Immature natural killer cell (primary cell): ENCODE results near the gene TMEFF1. TPM values are rescaled to one million over a fixed set of nuclear protein-coding genes. Genes with fewer than 3 reads are reported as not detected.
"Not testable (repeated sequence)": the region's sequence is repeated elsewhere in the genome, so short reads cannot be mapped to it uniquely, and the experiment has no call there.

ENCODE experiments used
- DNase-seq, 3 donors: peaks; one replicate each; pipeline ENCODE4 v3.0.0; 2022; ENCODE audit warnings: mixed read lengths in 1 of 3
- H3K27ac Mint-ChIP-seq, 6 donors: one replicate each; pipeline ENCODE4 v1.8.0; 2020; ENCODE audit warnings: mixed read lengths in 6 of 6, mild to moderate bottlenecking in 5 of 6, inconsistent platforms in 4 of 6, moderate library complexity in 3 of 6
- H3K27me3 Mint-ChIP-seq, 3 donors: one replicate each; pipeline ENCODE4 v1.8.0; 2020 to 2021; ENCODE audit warnings: low read depth in 3 of 3, mild to moderate bottlenecking in 3 of 3, mixed read lengths in 3 of 3, moderate library complexity in 3 of 3, inconsistent platforms in 1 of 3
- H3K36me3 Mint-ChIP-seq, 3 donors: one replicate each; pipeline ENCODE4 v1.8.0; 2020; ENCODE audit warnings: mixed read lengths in 3 of 3, inconsistent platforms in 2 of 3, mild to moderate bottlenecking in 2 of 3
- H3K4me1 Mint-ChIP-seq, 2 donors: one replicate each; pipeline ENCODE4 v1.8.0; 2020; ENCODE audit warnings: inconsistent platforms in 2 of 2, mild to moderate bottlenecking in 2 of 2, mixed read lengths in 2 of 2, moderate library complexity in 1 of 2
- H3K4me3 Mint-ChIP-seq, 5 donors: one replicate each; pipeline ENCODE4 v1.8.0; 2020; ENCODE audit warnings: mild to moderate bottlenecking in 5 of 5, mixed read lengths in 5 of 5, inconsistent platforms in 3 of 5, moderate library complexity in 3 of 5
- H3K9me3 Mint-ChIP-seq, 6 donors: one replicate each; pipeline ENCODE4 v1.8.0; 2020; ENCODE audit warnings: mild to moderate bottlenecking in 6 of 6, mixed read lengths in 6 of 6, inconsistent platforms in 4 of 6, moderate library complexity in 3 of 6
- polyA plus RNA-seq, 3 donors: library from polyadenylated mRNA; unstranded; fragments of 300-500 nt; fragmentation: Illumina TruSeq; gene quantifications; one replicate each; pipeline ENCODE4 v1.2.3, GENCODE V29; 2021

The TMEFF1 gene
- polyA plus RNA-seq, 3 donors from 2014 or later: not detected

- Mint-ChIP-seq H3K9me3 (no peaks in the 10 kb centered on the region), H3K36me3 (peaks cover 4 to 9% (median 6%) of the 10 kb centered on the region in 3 donors), H3K4me1 (peaks cover 10 to 18% of the 10 kb centered on the region in 2 donors), H3K27ac (no peak overlapping the region), H3K4me3 (no peak overlapping the region), H3K27me3 (no peaks in the 10 kb centered on the region)
- no peak for DNase-seq
These were observed 32.9 kb upstream of the TMEFF1 start for GRCh38 chr9:100440071-100440470.

- DNase-seq, H3K36me3 Mint-ChIP-seq, H3K27me3 Mint-ChIP-seq, H3K27ac Mint-ChIP-seq, H3K9me3 Mint-ChIP-seq, H3K4me3 Mint-ChIP-seq: not testable (repeated sequence)
- peaks cover 11 to 22% of the 10 kb centered on the region in 2 donors for H3K4me1 Mint-ChIP-seq
These were observed 32.5 kb upstream of the TMEFF1 start for GRCh38 chr9:100440487-100440886.

GRCh38 chr9:100441911-100442361, 31.0 kb upstream of the TMEFF1 start:
- no peak for DNase-seq
- Mint-ChIP-seq H3K36me3 (peaks cover 4 to 9% (median 6%) of the 10 kb centered on the region in 3 donors), H3K4me3 (no peak overlapping the region), H3K27ac (no peak overlapping the region), H3K4me1 (peaks cover 12 to 32% of the 10 kb centered on the region in 2 donors), H3K9me3 (no peaks in the 10 kb centered on the region), H3K27me3 (no peaks in the 10 kb centered on the region)

- Mint-ChIP-seq H3K4me1 (peaks cover 12 to 32% of the 10 kb centered on the region in 2 donors), H3K27me3 (no peaks in the 10 kb centered on the region), H3K9me3 (no peaks in the 10 kb centered on the region), H3K36me3 (peaks cover 4 to 14% (median 6%) of the 10 kb centered on the region in 3 donors), H3K27ac (peak overlapping the region in 1 of 6 donors; percentile 22), H3K4me3 (peak overlapping the region in 1 of 5 donors; percentile 14)
- no peak for DNase-seq
These were observed 28.9 kb upstream of the TMEFF1 start for GRCh38 chr9:100443781-100444768.

- peak overlapping the region in 1 of 5 donors; percentile 9 for H3K4me3 Mint-ChIP-seq
- no peaks in the 10 kb centered on the region for H3K9me3 Mint-ChIP-seq
- peak overlapping the region in 1 of 6 donors; percentile 42 for H3K27ac Mint-ChIP-seq
- peaks cover 14 to 32% of the 10 kb centered on the region in 2 donors for H3K4me1 Mint-ChIP-seq
- peaks cover 4 to 14% (median 6%) of the 10 kb centered on the region in 3 donors for H3K36me3 Mint-ChIP-seq
- DNase-seq: peak in 1 of 3 donors; percentile 5
- no peaks in the 10 kb centered on the region for H3K27me3 Mint-ChIP-seq
These were observed 27.6 kb upstream of the TMEFF1 start for GRCh38 chr9:100445161-100445902.

DNA sequence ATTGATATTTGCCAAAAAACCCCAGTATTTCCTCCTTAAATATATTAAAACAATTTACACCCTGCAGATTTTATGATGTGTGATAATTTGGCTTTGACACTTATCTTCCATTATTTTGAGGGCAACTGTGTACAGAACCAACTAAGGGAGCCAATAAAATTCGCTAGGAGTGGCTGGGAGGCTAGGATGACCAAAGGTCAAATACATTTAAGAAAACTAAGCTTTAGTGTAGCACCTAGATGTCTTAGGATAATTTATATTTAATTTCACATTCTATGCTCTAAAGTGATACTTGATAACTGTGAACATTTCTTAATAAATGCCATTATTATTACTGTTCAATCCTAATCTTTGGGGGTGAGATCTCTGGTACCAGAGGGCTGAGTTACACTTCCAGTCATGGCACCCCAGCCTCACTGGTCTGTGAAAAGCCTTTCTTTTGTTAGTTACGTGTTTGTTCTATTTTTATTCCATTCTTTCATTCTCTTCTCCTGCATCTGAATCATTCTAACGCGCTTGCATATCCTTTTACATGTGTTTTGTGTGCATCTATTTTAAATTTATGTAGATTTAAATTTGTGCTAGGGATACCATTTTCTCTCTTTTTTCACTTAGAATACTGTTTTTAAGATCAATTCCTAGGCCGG, 26.9 kb upstream of the TMEFF1 start:
- H3K36me3 Mint-ChIP-seq: peaks cover 7 to 21% (median 13%) of the 10 kb centered on the region in 3 donors
- H3K27me3 Mint-ChIP-seq: no peaks in the 10 kb centered on the region
- H3K4me3 Mint-ChIP-seq: no peak overlapping the region
- no peaks in the 10 kb centered on the region for H3K9me3 Mint-ChIP-seq
- DNase-seq: no peak
- no peak overlapping the region for H3K27ac Mint-ChIP-seq
- peaks cover 14 to 32% of the 10 kb centered on the region in 2 donors for H3K4me1 Mint-ChIP-seq

DNA sequence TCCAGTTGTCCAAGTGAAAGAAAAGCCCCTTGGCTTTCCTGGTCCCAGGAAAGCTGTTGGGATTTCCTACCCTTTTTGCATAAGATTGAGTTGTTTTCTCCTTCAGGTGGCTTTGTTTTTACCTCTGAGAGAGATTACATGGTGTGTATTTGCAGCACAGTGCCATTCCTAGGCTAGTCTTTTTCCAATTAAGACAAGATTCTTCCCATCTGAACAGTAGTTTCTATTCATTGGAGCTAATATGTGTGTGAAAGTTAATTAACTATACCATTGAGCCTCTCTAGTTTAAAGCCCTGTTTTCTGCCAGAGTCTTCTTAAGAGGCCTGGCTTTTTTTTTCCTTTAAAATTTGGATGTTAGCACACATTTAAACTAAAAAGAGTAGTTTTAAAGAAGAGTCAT, 25.9 kb upstream of the TMEFF1 start:
- H3K9me3 Mint-ChIP-seq: no peaks in the 10 kb centered on the region
- H3K4me3 Mint-ChIP-seq: no peak overlapping the region
- DNase-seq: no peak
- H3K36me3 Mint-ChIP-seq: peaks cover 8 to 24% (median 18%) of the 10 kb centered on the region in 3 donors
- H3K27ac Mint-ChIP-seq: no peak overlapping the region
- peaks cover 14 to 32% of the 10 kb centered on the region in 2 donors for H3K4me1 Mint-ChIP-seq
- H3K27me3 Mint-ChIP-seq: no peaks in the 10 kb centered on the region

DNA sequence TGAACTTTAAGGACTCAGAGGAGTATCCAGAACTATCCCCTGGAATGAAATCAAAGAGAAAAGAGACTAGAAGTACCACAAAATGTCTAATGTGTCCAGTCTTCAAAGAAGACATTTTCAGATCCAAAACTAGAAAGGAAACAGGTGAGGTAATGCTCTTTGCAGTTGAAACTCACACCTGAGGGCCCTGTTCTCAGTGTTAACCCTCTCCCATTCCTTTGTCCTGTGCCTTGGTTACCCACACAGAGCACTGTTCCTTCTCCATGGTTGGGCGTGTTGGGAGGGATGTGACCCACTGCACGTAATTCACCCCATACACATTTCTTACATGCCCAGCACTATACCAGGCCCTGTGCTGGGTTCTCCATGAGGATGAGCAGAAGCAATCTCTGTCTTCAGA, 24.7 kb upstream of the TMEFF1 start:
- peaks cover 8 to 25% (median 24%) of the 10 kb centered on the region in 3 donors for H3K36me3 Mint-ChIP-seq
- H3K27me3 Mint-ChIP-seq: no peaks in the 10 kb centered on the region
- peaks cover 14 to 32% of the 10 kb centered on the region in 2 donors for H3K4me1 Mint-ChIP-seq
- DNase-seq: no peak
- H3K9me3 Mint-ChIP-seq: no peaks in the 10 kb centered on the region
- H3K4me3 Mint-ChIP-seq: no peak overlapping the region
- no peak overlapping the region for H3K27ac Mint-ChIP-seq

DNA sequence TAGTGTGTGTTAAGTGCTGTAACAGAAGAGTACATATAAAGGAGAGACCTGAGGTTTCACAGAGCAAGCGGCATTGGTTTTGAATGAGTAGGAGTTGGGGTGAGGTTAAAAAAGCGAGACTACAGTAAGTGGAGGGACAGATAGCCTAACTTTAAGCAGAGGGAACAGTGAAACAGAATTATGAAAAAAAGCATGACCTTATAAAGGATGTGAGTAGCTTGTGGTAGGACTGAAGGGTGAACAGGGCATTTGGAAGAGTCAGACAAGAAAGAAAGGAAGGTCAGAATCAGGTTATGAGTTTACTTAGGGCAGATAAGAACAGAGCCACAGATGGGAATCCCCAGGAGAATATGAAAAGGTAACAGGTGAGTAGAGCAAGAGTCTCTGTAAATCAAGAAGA, 23.5 kb upstream of the TMEFF1 start:
- peak overlapping the region in 1 of 6 donors; percentile 15 for H3K27ac Mint-ChIP-seq
- no peaks in the 10 kb centered on the region for H3K27me3 Mint-ChIP-seq
- no peaks in the 10 kb centered on the region for H3K9me3 Mint-ChIP-seq
- H3K36me3 Mint-ChIP-seq: peaks cover 18 to 31% (median 30%) of the 10 kb centered on the region in 3 donors
- H3K4me3 Mint-ChIP-seq: no peak overlapping the region
- H3K4me1 Mint-ChIP-seq: peaks cover 9 to 21% of the 10 kb centered on the region in 2 donors
- no peak for DNase-seq

DNA sequence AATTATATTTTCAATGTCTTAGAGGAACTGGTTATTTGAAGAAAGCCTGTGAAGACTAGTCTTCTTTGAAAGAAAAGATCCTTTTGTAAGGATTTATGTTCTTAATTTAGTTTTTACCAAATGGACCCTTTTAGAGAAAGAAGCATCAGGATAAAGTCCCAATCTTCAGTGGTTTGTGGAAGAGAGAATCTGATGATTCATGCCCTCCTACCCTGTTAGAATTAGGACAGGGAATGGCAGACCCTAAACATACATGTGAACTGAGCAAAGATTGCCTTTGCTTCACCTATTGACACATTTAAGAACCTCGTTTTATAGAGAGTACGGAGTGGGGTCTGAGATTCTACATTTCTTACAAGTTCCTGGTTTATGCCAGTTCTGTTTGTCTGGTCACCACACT, 20.1 kb upstream of the TMEFF1 start:
- peaks cover 19 to 40% (median 31%) of the 10 kb centered on the region in 3 donors for H3K36me3 Mint-ChIP-seq
- no peak for DNase-seq
- peaks cover 0 to 1% of the 10 kb centered on the region in 2 donors for H3K4me1 Mint-ChIP-seq
- H3K4me3 Mint-ChIP-seq: no peak overlapping the region
- no peaks in the 10 kb centered on the region for H3K9me3 Mint-ChIP-seq
- no peak overlapping the region for H3K27ac Mint-ChIP-seq
- H3K27me3 Mint-ChIP-seq: no peaks in the 10 kb centered on the region

GRCh38 chr9:100455470-100455869, 17.5 kb upstream of the TMEFF1 start:
- no peaks in the 10 kb centered on the region for H3K4me1 Mint-ChIP-seq
- no peak overlapping the region for H3K27ac Mint-ChIP-seq
- H3K27me3 Mint-ChIP-seq: no peaks in the 10 kb centered on the region
- no peak overlapping the region for H3K4me3 Mint-ChIP-seq
- peaks cover 17 to 34% (median 33%) of the 10 kb centered on the region in 3 donors for H3K36me3 Mint-ChIP-seq
- no peak for DNase-seq
- no peaks in the 10 kb centered on the region for H3K9me3 Mint-ChIP-seq

GRCh38 chr9:100457517-100457916, 15.4 kb upstream of the TMEFF1 start:
- H3K36me3 Mint-ChIP-seq: peaks cover 11 to 21% (median 17%) of the 10 kb centered on the region in 3 donors
- H3K27me3 Mint-ChIP-seq: no peaks in the 10 kb centered on the region
- no peaks in the 10 kb centered on the region for H3K9me3 Mint-ChIP-seq
- no peak overlapping the region for H3K4me3 Mint-ChIP-seq
- no peak for DNase-seq
- H3K4me1 Mint-ChIP-seq: no peaks in the 10 kb centered on the region
- no peak overlapping the region for H3K27ac Mint-ChIP-seq

DNA sequence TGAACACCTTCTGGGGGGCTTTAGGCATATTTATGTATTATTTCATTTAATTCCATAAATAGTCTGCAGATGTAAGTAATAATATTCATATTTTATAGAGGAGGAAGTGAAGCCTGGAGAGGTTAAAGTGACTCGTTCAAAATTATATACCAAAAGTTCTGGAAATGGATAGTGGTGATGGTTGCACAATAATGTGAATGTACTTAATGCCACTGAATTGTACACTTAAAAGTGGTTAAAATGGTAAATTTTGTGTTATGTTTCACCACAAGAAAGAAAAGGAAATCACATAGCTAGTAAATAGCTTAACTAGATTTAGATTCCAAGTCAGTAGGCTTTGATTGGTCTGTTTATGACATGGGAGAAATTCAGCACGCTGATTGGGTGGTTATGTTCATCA, 13.0 kb upstream of the TMEFF1 start:
- Mint-ChIP-seq H3K27me3 (peaks cover 0 to 5% (median 3%) of the 10 kb centered on the region in 3 donors), H3K36me3 (peaks cover 0 to 10% (median 4%) of the 10 kb centered on the region in 3 donors), H3K4me3 (no peak overlapping the region), H3K9me3 (no peaks in the 10 kb centered on the region), H3K4me1 (no peaks in the 10 kb centered on the region), H3K27ac (no peak overlapping the region)
- DNase-seq: no peak
